ENCODE data around the gene ALDH1L2.

ALDH1L2 gene

GRCh38 chr12:105036937-105037649 is 47.2 kb downstream of the ALDH1L2 start:
- in situ Hi-C loops (cut with HindIII; ENCODE audit: low sequenced_read_pairs): no loop called here

GRCh38 chr12:105033851-105034250 is 50.4 kb downstream of the ALDH1L2 start:
- in situ Hi-C loops (cut with HindIII; ENCODE audit: low sequenced_read_pairs): no loop called here

GRCh38 chr12:105032703-105033357 is 51.4 kb downstream of the ALDH1L2 start:
- in situ Hi-C loops (cut with HindIII; ENCODE audit: low sequenced_read_pairs): no loop called here

DNA sequence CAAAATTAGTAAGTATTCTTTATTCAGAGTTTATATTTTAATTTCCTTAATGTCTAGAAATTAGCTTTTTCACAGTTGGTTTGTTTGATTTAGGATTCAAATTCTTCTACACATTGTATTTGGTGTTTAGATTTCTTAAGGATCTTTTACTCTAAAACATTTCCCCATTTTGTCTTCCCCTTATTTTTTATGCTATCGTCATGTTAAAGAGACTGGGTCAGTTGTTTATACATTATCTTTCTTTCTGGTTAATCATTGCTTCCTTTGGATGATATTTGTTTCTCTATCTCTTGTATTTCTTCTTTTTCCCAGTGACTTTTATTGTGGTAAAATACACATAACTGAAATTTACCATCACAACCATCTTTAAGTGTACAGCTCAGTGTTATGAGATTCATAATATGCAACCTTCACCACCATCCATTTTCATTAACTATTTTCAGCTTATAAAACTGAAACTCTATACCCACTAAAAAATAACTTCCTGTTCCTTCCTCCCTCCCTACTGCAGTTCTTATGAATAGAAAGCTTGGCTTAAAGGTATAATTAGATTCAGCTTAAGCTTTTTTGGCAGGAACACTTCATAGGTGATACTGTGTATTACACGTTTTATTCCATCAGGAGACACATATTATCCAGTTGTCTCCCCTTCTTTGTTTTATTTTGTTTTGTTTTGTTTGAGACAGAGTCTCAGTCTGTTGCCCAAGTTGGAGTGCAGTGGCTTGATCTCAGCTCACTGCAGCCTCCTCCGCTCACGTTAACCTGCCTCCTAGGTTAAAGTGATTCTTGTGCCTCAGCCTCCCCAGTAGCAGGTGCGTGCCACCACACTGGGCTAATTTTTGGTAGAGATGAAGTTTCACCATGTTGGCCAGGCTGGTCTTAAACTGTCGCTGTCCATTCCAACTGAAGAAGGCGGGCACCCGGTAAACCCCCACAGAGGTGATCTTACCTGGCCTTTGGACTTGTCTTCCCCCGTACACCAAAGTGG is 53.1 kb downstream of the ALDH1L2 start:
- in situ Hi-C loops (cut with HindIII; ENCODE audit: low sequenced_read_pairs): no loop called here

- in situ Hi-C loops (cut with HindIII; ENCODE audit: low sequenced_read_pairs): no loop called here
These were observed 57.8 kb downstream of the ALDH1L2 start for GRCh38 chr12:105026411-105026810.

DNA sequence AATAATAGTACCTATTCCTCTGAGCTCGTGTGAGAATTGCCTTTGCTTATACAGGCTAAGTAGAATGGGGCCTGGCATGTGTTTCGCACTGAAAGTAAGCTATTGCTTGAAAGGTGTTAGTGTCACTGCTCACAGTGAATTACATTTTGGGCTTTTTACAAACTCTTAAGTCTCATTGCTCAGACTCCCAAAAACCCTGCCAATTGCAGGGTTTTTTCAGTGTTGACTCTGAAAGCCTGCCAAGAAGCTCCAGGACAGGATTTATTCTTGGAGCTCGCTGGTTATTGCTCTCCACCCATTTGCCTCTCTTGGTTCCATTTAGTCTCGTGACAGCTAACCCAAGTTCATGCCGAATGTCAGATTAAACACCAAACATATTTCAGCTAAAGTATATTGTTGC is 58.4 kb downstream of the ALDH1L2 start:
- in situ Hi-C loops (cut with HindIII; ENCODE audit: low sequenced_read_pairs): no loop called here

DNA sequence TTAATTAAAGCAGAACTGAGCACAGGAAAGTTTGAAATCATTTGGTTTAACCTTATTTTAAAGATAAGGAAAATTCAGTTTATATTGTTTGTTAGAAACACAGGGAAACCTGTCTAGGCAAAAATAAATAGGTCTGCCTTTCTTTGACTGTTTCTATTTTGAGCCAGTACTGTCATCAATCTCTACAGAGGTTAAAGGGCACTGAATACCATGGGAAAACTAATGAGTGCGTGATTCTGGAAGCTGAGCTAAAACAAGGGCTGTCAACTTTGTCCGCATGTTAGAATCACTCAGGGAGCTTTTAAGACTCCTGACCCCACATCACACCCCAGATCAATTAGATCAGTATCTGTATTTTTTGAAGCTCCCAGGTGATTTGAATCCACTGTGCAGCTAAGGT is 59.3 kb downstream of the ALDH1L2 start:
- in situ Hi-C loops (cut with HindIII; ENCODE audit: low sequenced_read_pairs): no loop called here

DNA sequence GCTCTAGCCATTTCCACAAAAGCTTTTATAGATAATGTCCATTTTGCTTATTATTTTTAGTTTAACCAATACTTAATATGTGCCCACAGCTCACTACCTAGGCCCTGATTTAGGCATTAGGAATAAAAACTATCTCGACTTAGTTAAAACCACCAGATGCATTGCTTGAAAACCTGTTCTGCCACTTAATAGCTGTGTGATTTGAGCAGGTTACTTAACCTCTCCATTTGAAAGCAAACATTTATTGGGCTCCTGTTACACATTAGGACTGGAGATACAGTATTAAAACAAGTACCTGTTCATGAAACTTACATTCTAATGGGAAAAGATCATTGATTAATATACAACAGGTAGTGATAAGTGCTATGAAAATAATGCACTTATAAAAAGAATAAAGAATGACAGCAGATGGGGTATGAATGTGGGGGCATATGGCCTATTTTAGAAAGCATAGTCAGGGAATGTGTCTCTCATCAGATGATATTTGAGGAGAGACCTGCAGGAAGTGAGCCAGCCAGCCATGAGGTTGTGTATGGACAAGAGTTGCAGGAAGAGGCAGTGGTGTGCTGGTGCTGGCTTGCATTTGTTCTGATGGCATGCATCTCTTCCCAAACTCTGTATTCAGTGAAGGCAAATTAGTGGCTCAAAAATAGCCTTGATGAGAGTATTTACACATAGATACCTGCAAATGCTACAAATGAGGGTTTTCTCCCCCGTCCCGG is 63.9 kb downstream of the ALDH1L2 start:
- in situ Hi-C loops (cut with HindIII; ENCODE audit: low sequenced_read_pairs): no loop called here

DNA sequence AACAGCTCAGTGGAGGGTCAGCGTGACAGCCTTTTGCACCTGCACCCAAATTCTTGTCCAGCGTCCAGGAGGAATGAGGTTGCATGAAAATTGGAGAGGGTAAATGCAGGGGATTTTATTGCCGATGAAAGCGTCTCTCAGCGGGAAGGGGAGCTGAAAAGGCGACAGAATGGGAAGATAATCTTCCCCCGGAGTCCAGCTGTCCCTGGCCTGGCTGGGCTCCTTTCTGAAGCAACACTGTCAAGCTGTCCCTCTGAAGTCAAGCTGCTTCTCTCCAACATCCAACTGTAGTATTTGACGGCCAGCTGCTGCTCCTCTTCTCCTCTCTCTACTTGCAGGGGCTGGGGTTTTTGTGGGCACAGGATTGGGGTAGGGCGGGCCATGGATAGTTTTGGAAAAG is 65.5 kb downstream of the ALDH1L2 start:
- in situ Hi-C loops (cut with HindIII; ENCODE audit: low sequenced_read_pairs): no loop called here

- in situ Hi-C loops (cut with HindIII; ENCODE audit: low sequenced_read_pairs): no loop called here
These were observed 66.2 kb downstream of the ALDH1L2 start for GRCh38 chr12:105018012-105018411.

GRCh38 chr12:105015543-105015942 is 68.7 kb downstream of the ALDH1L2 start:
- in situ Hi-C loops (cut with HindIII; ENCODE audit: low sequenced_read_pairs): no loop called here

DNA sequence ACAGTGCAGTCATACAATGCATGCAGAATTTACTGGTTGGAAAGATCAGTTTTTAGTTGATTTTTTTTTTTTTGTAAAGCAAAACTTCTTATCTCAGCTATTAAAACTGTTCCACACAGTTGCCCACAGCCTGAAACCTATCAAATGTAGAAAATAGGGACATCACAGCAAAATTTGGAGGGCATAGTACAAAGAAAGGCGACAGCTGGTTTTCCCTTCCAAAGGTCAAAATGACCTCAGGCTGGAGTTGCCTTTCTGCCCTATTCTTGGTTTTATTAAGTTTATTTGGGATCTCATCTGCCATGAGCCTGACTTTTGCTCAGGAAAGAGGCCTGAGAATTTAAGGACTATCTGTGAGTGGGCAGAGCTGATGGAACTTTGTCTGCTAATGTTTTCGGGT is 69.7 kb downstream of the ALDH1L2 start:
- in situ Hi-C loops (cut with HindIII; ENCODE audit: low sequenced_read_pairs): no loop called here

DNA sequence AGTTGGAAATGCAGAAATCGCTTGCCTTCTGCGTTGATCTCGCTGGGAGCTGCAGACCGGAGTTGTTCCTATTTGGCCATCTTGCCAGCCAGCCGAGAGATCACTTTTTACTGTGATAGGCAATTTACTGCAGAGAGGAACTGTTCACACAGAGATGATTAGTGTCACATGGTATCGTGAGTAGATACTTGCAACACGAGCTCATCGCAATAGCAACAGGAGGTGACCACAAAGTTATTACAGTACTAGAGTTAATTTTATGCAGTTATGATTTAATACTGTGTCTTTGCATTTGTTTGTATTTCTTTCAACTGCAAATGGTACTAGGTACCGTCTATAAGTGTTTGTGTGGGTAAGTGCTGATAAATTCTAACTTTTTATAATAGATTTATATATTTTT is 70.4 kb downstream of the ALDH1L2 start:
- in situ Hi-C loops (cut with HindIII; ENCODE audit: low sequenced_read_pairs): no loop called here

GRCh38 chr12:105001476-105001875 is 82.8 kb downstream of the ALDH1L2 start:
- in situ Hi-C loops (cut with HindIII; ENCODE audit: low sequenced_read_pairs): loop anchor here (5.0 kb wide), 1 partner anchor 79 kb away; no protein-coding TSS in a partner anchor

DNA sequence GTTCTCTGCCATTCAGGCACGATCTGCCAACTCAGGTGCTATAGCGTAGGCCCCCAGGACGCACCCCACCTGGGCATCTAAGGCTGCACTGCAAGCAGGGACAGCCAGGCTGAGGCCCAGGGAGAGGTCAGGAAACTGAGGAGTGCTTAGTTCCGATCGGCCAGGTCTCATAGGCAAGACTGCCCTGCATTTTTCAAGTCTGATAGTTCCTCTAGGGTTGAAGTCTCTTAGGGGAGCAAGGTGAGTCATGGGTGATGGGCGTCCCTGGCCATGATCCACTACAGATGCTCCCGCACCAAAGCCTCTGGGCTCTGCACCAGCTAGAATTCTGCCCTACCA is 84.9 kb downstream of the ALDH1L2 start:
- in situ Hi-C loops (cut with HindIII; ENCODE audit: low sequenced_read_pairs): no loop called here

DNA sequence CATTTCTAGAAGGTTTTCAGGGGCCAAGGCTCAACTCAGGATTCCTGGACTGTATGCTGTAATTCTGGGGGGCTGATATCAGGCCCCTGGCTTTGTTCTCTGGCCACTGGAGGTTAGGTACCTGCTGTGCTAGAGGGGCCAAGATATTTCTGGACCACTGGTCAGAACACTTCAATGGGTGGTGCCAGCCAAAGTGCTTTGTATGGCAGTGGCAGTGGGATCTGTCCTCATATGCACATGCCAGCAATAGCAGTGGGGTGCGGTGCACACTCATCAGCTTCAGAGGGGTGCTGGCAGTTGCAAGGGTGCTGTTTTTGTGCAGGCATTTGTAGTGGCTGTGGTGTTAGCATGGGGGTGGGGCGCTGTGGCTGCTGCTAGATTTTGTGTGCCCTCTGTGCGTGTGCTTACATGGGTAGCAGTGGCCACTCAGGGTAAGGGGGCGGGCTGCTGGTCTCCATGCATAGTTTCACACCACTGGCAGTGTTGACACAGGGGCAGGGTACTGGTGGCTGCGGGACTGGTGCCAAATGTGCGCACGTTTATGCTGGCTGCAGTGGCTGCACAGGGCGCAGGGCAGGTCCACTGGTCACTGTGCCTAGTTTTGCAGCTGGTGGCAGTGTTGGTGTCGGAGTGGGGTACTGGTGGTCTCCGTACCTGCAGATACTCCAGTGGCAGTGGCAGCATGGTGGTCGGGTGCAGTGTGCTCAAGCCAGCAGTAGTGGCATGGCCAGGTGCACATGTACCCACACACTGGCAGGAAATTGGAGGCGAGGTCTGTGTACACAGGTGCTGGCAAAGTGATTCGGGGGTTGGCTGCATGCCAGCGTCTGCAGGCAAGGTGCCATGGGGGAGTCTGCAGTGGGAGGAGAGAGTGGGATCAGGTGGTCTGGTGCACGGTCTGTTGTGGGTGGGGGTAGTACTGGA is 85.6 kb downstream of the ALDH1L2 start:
- in situ Hi-C loops (cut with HindIII; ENCODE audit: low sequenced_read_pairs): no loop called here

GRCh38 chr12:104997541-104997940 is 86.7 kb downstream of the ALDH1L2 start:
- in situ Hi-C loops (cut with HindIII; ENCODE audit: low sequenced_read_pairs): no loop called here

DNA sequence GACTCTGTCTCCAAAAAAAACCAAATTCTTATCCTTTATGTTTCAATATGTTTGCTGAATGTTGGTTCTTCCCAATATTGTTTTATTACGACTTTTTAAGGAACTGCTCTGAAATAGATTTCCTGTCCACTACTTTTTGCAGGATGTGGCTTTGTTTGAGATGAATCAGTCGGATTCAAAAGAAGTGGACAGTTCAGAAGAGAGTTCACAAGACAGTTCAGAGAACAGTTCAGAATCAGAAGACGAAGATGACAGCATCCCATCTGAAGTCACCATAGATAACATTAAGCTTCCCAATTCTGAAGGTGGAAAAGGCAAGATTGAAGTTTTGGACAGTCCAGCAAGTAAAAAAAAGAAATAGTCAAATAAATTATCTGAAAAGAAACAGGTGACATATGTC is 89.9 kb downstream of the ALDH1L2 start:
- in situ Hi-C loops (cut with HindIII; ENCODE audit: low sequenced_read_pairs): no loop called here

DNA sequence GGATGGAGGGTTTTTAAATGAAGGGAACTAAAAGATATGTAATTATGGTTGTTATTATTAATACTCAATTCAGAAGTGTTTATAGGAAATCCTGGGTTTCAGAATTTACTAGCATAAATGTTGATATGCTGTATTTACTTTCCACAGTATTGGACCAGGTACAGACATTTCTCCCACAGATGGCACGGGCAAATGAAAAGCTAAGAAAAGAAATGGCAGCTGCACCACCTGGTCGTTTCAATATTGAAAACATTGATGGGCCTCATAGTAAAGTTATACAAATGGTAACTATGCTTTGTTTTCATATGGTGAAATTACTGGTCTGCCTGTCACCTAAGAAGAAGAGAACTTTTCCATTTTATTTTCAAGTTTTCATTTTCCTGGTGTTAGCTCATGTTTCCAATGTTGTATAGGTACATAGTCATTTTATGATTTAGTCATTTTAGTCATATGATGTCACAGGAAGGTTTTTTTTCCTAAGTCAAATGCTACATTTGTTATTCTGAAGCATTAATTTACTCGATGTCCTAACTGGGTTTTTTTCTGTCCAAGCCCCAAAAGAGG is 92.6 kb downstream of the ALDH1L2 start:
- in situ Hi-C loops (cut with HindIII; ENCODE audit: low sequenced_read_pairs): no loop called here

DNA sequence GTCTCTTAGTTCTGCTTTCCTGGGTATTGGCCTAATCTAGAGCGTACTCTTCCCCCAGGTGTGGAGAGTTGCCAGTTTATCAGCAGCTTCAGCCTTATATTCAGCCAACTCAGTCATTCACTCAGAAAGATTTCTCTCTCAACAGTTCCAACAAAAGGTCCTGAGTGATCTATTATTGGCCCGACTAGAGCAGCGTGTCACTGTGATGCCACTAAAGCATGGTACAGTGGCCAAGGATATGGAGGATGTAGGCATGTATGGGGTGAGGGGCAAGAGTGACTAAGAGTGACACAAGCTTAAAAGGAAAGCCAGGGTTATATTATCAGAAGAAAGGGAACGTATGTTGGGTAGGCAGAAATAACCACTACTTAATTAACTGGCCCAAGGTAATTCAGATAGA is 93.3 kb downstream of the ALDH1L2 start:
- in situ Hi-C loops (cut with HindIII; ENCODE audit: low sequenced_read_pairs): no loop called here

All from endothelial cell of hepatic sinusoid (primary cell).